ENCODE results near the gene GALNT11.

The GALNT11 gene

GRCh38 chr7:152086513-152086912 lies 61.0 kb downstream of the GALNT11 start:
- 0 out of 2 replicates have a peak, but pooled peaks cover 4% of the 10 kb centered on the region for H3K9me3 ChIP-seq (ENCODE audit: control insufficient read depth, insufficient read depth, low read length)
- no peak overlapping the region for H3K27ac ChIP-seq (ENCODE audit: low read depth, low read length)
- H3K4me3 ChIP-seq (ENCODE audit: low read length), result no peak overlapping the region
- no peaks in the 10 kb centered on the region for H3K36me3 ChIP-seq (ENCODE audit: control insufficient read depth, low read length)
- peaks cover 13% of the 10 kb centered on the region for H3K27me3 ChIP-seq (ENCODE audit: control insufficient read depth, low read length)
- no peak for TF ChIP-seq EZH2phosphoT487 (IDR thresholded peaks at IDR 0.05; ENCODE audit: borderline replicate concordance, low read length)
- TF ChIP-seq CTCF (IDR thresholded peaks at IDR 0.05; ENCODE audit: low read depth, low read length, poor library complexity, severe bottlenecking), result no peak
- H3K9me2 ChIP-seq (replicated peaks; ENCODE audit: control insufficient read depth, low read length), result no peaks in the 10 kb centered on the region
- H3F3A ChIP-seq (ENCODE audit: control insufficient read depth, insufficient read depth), result no peaks in the 10 kb centered on the region
- H3K4me2 ChIP-seq (ENCODE audit: low read length), result no peak overlapping the region
- no peaks in the 10 kb centered on the region for H4K20me1 ChIP-seq (ENCODE audit: control insufficient read depth, insufficient read depth, low read depth, low read length)
- H3K79me2 ChIP-seq (ENCODE audit: control insufficient read depth, low read length), result no peaks in the 10 kb centered on the region
- H3K4me1 ChIP-seq (ENCODE audit: control insufficient read depth, low read length), result no peaks in the 10 kb centered on the region

DNA sequence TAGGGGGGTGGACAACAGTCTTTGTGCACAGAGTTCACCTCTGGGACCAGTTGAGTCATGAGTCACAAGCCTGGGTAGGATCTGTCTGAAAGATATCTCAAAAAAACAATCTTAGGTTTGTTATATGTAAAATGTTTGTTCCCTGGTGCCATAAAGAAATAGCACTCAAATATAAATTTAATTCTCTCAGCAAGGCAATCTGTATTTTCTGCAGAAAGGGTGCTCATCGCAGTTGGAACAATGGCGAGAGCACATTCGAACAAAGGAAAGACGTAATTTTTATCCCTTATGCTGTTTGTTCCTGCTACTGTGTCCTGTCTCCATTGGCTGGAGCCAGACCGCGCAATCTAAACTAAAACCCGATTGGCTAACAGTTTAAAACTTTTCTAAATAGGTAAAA lies 63.7 kb downstream of the GALNT11 start:
- H3K4me2 ChIP-seq (ENCODE audit: low read length), result no peak overlapping the region
- H3K9me2 ChIP-seq (replicated peaks; ENCODE audit: control insufficient read depth, low read length), result no peaks in the 10 kb centered on the region
- no peaks in the 10 kb centered on the region for H3K79me2 ChIP-seq (ENCODE audit: control insufficient read depth, low read length)
- H3F3A ChIP-seq (ENCODE audit: control insufficient read depth, insufficient read depth), result no peaks in the 10 kb centered on the region
- no peaks in the 10 kb centered on the region for H3K4me1 ChIP-seq (ENCODE audit: control insufficient read depth, low read length)
- H3K36me3 ChIP-seq (ENCODE audit: control insufficient read depth, low read length), result no peaks in the 10 kb centered on the region
- 0 out of 2 replicates have a peak, but pooled peaks cover 4% of the 10 kb centered on the region for H3K9me3 ChIP-seq (ENCODE audit: control insufficient read depth, insufficient read depth, low read length)
- H3K4me3 ChIP-seq (ENCODE audit: low read length), result no peak overlapping the region
- no peak overlapping the region for H3K27ac ChIP-seq (ENCODE audit: low read depth, low read length)
- no peaks in the 10 kb centered on the region for H4K20me1 ChIP-seq (ENCODE audit: control insufficient read depth, insufficient read depth, low read depth, low read length)
- H3K27me3 ChIP-seq (ENCODE audit: control insufficient read depth, low read length), result peaks cover 9% of the 10 kb centered on the region
- TF ChIP-seq EZH2phosphoT487 (IDR thresholded peaks at IDR 0.05; ENCODE audit: borderline replicate concordance, low read length), result no peak
- no peak for TF ChIP-seq CTCF (IDR thresholded peaks at IDR 0.05; ENCODE audit: low read depth, low read length, poor library complexity, severe bottlenecking)

- Histone ChIP-seq H3K4me2 (ENCODE audit: low read length) (no peak overlapping the region), H4K20me1 (ENCODE audit: control insufficient read depth, insufficient read depth, low read depth, low read length) (no peaks in the 10 kb centered on the region), H3K27ac (ENCODE audit: low read depth, low read length) (no peak overlapping the region), H3K4me3 (ENCODE audit: low read length) (no peak overlapping the region), H3K9me2 (replicated peaks; ENCODE audit: control insufficient read depth, low read length) (no peaks in the 10 kb centered on the region), H3K36me3 (ENCODE audit: control insufficient read depth, low read length) (no peaks in the 10 kb centered on the region), H3F3A (ENCODE audit: control insufficient read depth, insufficient read depth) (no peaks in the 10 kb centered on the region), H3K27me3 (ENCODE audit: control insufficient read depth, low read length) (peaks cover 17% of the 10 kb centered on the region), H3K79me2 (ENCODE audit: control insufficient read depth, low read length) (no peaks in the 10 kb centered on the region), H3K9me3 (ENCODE audit: control insufficient read depth, insufficient read depth, low read length) (0 out of 2 replicates have a peak, but pooled peaks cover 4% of the 10 kb centered on the region), H3K4me1 (ENCODE audit: control insufficient read depth, low read length) (no peaks in the 10 kb centered on the region)
- no peak for TF ChIP-seq EZH2phosphoT487 (IDR thresholded peaks at IDR 0.05; ENCODE audit: borderline replicate concordance, low read length)
- TF ChIP-seq CTCF (IDR thresholded peaks at IDR 0.05; ENCODE audit: low read depth, low read length, poor library complexity, severe bottlenecking), result no peak
Observed at GRCh38 chr7:152090747-152091146, 65.3 kb downstream of the GALNT11 start.

Data from DOHH2 (cell line).